ENCODE data around the gene ZC3H7B.

- TF ChIP-seq EZH2 (IDR thresholded peaks at IDR 0.05) (no peak), EZH2phosphoT487 (IDR thresholded peaks at IDR 0.05) (no peak)
- TF ChIP-seq, protein P1, sequence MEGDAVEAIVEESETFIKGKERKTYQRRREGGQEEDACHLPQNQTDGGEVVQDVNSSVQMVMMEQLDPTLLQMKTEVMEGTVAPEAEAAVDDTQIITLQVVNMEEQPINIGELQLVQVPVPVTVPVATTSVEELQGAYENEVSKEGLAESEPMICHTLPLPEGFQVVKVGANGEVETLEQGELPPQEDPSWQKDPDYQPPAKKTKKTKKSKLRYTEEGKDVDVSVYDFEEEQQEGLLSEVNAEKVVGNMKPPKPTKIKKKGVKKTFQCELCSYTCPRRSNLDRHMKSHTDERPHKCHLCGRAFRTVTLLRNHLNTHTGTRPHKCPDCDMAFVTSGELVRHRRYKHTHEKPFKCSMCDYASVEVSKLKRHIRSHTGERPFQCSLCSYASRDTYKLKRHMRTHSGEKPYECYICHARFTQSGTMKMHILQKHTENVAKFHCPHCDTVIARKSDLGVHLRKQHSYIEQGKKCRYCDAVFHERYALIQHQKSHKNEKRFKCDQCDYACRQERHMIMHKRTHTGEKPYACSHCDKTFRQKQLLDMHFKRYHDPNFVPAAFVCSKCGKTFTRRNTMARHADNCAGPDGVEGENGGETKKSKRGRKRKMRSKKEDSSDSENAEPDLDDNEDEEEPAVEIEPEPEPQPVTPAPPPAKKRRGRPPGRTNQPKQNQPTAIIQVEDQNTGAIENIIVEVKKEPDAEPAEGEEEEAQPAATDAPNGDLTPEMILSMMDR (IDR thresholded peaks at IDR 0.05) = no peak
These were observed 76.5 kb downstream of the ZC3H7B start for GRCh38 chr22:41377846-41378245.

All from neural progenitor cell (in vitro differentiated cells).